Measurements from ENCODE around the gene MXRA8.

MXRA8 gene

GRCh38 chr1:1365875-1366698, 7.7 kb upstream of the MXRA8 start:
- DNase-seq, result no peak

GRCh38 chr1:1364266-1364665, 5.9 kb upstream of the MXRA8 start:
- DNase-seq, result no peak

GRCh38 chr1:1361982-1362423, 3.6 kb upstream of the MXRA8 start:
- no peak for DNase-seq

GRCh38 chr1:1361233-1361981, 3.1 kb upstream of the MXRA8 start:
- DNase-seq, result no peak

- DNase-seq, result no peak
These were observed 2.3 kb upstream of the MXRA8 start for GRCh38 chr1:1360506-1361169.

- no peak for DNase-seq
These were observed 1.5 kb upstream of the MXRA8 start for GRCh38 chr1:1359664-1360468.

- no peak for DNase-seq
These were observed 931 bp upstream of the MXRA8 start for GRCh38 chr1:1359308-1359663.

- DNase-seq, result no peak
These were observed 403 bp downstream of the MXRA8 start for GRCh38 chr1:1357871-1358432.

- no peak for DNase-seq
These were observed 1.5 kb downstream of the MXRA8 start for GRCh38 chr1:1356796-1357401.

- no peak for DNase-seq
These were observed 2.1 kb downstream of the MXRA8 start for GRCh38 chr1:1356166-1356795.

GRCh38 chr1:1355416-1355815, 2.9 kb downstream of the MXRA8 start:
- no peak for DNase-seq

GRCh38 chr1:1354271-1355247, 3.8 kb downstream of the MXRA8 start:
- no peak for DNase-seq

GRCh38 chr1:1353389-1354151, 4.8 kb downstream of the MXRA8 start:
- DNase-seq, result no peak

GRCh38 chr1:1352786-1353388, 5.5 kb downstream of the MXRA8 start:
- DNase-seq, result peak; percentile 83

GRCh38 chr1:1351511-1352427, 6.6 kb downstream of the MXRA8 start:
- DNase-seq, result no peak

- DNase-seq, result peak; percentile 58
These were observed 8.9 kb downstream of the MXRA8 start, which contains the start of gene DVL1 for GRCh38 chr1:1349256-1350012. TSS of gene DVL1 (minus strand) at chr1:1349418. CDS start at chr1:1349065, 353 bp downstream.
